ELR (cell line): Measurements from ENCODE around the gene PEX11A.
A peak's percentile ranks its signal among the peaks of the same experiment; 100 is the strongest.

Experiments
- DNase-seq: peaks from one replicate; pipeline ENCODE4 v3.0.0-alpha.2; 2015; ENCODE audit warnings: low read depth

Gene PEX11A

DNA sequence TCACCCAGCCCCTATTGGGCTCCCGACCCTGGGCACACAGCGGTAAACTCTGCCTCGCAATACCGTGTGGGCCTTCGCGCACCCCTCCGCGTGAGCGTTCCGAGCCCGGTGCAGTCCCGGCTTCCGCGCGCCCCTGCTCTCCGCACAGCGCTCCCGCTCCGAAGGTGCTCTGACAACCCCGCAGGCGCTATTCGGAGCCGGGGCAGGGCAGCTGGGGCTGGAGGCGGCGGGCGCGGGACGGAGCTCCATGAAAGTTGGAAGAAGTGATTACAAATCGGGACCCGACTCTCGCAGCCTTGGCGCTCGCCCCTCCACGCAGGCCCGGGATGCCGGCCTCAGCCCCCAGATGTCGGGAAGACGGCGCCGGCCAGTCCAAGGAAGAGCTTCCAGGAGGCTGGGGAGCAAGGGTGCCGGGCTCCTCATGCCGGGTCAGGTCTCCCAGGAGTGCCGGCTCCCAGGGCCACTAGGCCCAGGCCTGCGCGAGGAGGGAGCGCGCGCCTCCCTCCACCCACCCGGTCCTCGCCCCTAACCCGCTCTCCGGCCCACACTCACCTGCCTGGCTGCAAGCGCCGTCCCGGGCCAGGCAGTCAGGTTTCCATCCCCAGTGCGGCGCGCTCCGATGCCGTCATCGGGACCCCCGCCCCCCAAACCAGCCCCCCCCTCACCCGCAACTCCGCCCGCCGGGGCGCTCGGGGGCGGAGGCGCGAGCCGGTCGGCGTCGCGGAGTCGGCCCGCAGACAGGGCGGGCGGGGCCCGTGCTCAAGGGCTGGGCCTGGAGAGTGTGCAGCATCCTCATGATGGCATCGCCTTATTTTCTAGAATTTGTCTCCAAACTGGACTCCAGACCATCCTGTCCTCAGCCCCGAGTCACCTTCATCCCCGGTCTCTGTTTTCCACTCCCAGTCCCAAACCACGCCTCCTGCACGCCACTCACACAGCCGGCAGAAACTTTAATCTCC, 35.4 kb downstream of the PEX11A start, which contains the start of gene KIF7:
TSS of gene KIF7 (minus strand) at position 621 of the 959 bp plus-strand sequence. CDS start 2,537 bp downstream, outside the sequence.
- peak; percentile 72 for DNase-seq

DNA sequence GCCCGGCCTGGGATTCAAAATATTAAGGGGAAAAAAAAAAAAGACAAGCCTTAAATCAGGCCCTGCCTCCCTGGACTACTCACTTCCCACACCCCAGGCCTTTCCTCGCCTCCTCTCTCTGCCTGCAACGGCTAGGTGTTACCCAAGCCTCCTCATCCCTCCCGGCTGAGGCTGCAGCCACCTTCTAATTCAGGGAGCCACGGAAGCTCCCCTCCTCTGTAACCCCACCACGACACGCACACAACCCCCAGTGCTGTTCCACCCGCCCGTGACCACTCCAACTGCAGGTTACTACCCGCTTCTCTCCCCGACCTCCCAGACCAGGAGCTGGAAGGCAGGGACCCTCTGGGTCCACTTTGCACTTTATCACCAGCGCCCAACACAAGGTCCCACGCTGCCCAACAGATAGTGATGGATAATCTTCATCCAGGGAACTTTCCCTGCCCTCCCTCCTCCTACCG, 36.2 kb downstream of the PEX11A start:
- peak; percentile 86 for DNase-seq

DNA sequence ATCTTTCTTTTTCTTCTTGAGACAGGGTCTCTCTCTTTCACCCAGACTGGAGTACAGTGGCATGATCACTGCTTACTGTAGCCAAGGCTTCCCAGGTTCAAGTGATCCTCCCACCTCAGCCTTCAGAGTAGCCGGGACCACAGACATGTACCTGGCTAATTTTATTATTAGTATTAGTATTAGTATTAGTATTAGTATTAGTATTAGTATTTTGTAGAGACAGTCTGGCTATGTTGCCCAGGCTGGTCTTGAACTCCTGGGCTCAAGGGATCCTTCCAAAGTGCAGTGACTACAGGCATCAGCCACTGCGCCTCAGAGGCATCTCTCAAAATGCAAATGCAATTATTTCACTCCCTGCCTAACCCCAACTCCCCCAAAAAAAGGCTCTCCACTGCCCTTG, 37.0 kb downstream of the PEX11A start:
- no peak for DNase-seq

DNA sequence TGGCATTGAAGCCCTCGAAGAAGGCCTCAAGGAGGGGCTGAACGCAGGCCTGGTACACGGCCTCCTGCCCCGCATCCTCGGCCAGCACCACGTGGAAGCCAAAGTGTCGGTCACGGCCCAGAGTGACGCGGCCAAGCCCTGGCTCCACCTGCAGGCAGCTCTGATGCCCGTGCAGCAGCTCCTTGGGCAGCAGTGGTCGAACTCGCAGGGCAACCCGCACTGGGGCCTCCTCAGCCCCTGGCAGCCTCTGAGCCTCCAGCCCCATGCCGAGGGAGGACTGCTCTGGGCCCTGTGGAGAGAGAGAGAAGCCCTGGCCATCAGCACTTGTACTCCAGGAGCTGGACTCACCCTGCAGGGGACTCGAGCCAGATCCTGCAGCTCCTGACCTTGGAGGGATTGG, 37.9 kb downstream of the PEX11A start:
- DNase-seq = no peak

DNA sequence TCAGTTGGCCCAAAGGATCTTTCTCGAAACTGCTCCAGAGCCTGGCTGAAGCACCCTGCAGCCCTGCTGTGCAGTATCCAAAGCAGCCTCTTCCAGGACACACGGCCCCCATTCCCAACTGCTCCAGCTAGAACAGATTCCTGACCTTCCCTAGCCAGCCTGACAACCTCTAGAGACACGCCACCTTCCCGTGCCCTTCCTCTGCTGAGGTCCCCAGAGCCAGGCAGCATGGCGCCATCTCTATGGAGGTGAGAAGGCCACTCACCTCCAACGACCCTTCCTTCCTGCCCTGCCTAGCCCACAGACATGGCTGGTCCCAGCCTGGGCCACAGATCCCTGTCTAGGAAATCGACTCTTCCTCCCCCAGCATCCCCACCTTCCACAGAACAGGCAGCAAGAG, 38.4 kb downstream of the PEX11A start:
- no peak for DNase-seq

DNA sequence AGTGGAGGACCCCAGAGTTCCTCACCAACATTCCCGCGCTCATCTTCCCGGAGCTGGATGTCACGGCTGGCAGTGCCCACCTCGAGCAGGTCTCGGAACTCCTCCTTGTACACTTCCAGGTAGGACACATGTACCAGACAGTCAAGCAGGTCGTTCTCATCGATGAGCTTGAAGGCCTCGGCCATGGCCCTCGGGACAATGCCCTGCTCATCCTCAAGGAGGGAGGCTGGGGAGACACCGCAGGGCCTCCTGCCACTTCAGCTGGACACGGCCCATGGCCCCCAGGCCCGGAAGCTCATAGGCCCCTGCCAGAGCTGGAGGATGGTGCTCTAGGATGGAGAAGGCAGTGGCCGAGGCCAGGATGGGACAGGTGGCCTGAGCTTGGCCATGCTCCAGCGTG, 40.8 kb downstream of the PEX11A start:
- no peak for DNase-seq

DNA sequence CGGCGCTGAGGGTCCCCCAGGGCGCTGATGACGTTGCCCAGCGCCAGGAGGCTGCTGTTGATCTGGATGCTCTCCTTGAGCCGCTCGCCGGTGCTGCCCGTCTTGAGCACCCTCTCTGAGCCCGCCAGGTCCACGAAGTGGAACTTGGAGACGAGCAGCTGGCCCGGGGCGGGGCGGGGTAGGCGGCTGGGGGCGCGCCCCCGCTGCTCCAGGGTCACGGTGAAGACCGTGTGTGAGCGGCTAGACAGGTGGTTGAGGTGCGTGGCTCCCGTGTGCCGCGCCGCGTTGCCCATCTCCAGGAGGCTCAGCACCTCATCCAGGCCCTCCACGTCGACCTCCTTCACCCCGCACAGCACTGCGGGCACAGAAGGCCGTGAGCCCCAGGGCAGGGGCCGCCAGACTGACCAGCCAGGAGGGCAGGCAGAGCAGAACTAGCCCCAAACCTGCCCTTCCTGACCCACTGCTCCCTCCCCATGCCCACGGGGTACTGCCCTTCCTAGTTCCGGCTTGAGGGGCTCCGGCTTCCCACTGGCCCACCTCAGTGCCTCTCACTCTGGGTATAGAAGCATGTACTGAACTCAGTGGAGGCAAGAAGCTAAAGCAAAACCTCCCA, 41.4 kb downstream of the PEX11A start:
- DNase-seq = no peak

DNA sequence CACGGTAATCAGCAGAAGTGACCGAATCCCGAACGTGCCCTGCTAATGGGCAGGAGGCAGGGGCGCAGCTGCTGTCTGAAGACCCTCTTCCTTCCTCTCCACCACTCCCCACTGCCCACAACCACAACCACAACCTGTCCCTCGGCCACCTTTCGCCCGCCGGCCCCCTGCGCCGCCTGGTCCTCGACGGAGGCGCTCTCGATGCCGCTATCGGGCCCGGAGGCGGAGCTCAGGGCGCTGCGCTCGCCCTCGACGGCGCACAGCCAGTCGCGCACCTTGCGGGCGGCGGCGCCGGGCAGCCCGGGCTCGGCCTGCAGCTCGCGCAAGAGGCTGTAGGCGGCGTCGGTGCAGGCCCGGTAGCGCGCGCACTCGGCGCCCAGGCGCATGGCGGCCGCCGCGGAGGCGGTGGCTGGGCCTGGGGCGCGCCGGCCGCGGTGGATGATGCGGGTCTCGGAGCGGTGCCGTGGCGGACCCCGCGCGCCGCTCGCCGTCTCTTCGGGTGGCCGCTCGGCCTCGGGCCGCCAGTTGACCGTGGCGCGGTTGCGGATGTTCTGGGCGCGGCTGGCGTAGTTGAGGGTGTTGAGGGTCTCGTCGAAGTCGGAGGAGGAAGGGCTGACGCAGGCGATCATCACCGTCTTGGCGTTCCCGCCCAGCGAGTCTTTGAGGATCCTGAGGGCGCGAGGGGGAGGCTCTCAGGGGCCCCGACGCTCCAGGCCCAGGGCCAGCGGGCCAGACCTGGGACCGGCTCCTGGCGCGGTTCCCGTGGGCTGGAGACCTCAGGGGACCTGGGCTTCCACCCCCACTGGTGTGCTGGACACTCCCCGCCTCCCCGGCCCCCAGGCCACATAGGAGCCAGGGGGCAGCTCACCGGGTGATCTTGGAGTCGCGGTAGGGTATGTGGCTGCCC, 42.2 kb downstream of the PEX11A start:
- DNase-seq = no peak

DNA sequence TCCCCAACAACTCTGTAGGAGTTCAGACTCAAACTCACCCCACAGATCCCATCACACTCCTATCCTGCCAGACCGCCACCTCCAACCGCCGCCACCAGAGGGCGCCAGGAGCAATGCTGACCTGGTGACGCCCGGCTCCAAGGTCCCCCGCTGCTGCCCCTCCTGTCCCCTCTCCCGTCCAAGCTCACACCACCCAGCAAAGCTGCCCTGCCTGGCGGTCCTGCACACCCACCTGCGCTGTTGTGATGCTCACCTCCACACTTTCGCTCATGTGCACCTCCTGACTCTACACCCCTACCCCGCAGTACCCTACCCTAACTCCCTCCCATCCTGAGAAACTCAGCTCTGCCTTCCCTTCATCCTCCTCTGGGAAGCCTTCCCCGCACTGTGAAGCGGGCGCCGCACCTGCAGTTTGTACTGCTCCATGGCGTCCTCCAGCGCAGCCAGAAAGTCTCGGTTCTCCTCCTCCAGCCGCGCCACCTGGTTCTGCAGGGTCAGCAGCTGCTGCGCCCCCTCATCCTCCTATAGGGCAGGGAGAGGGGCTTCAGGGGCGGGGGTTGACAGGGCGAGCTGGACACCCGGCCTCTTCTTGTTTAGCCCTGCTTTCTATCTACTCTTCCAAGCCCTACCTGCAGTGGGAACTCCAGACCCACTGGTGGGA, 43.2 kb downstream of the PEX11A start:
- DNase-seq = peak; percentile 64

DNA sequence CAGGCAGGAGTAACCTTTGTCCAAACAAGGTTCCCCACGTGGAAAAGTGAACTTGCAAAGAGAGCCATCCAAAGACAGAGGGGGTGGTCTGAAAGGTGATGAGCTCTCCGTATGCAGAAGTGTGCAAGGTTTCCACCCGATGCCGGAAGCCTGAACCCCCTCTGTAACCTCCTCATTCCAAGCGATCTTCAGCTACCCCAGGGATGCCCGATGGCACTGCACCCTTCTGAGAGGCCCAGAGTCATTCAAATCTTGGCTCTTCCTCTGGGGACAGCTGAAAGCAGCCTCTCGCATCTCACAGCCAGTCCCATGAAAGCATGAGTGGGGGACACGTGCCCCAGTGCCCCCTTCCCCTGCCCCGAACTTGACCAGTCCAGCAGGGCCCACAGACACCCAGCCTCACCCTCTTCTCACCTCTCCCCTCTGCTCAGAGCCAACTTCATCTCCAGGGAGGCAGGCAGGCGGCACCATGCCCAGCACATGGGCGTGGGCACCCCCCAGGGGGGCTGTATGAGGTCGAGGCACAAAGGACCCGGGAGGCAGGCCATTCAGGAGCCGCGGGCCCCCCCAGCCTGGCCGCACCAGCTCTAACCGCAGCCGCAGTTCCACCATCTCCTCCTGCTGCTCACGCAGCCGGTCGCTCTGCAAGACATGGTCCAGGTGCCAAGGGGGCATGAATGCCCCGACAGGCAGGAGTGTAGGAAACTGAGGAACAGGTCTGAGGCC, 44.0 kb downstream of the PEX11A start:
- no peak for DNase-seq

DNA sequence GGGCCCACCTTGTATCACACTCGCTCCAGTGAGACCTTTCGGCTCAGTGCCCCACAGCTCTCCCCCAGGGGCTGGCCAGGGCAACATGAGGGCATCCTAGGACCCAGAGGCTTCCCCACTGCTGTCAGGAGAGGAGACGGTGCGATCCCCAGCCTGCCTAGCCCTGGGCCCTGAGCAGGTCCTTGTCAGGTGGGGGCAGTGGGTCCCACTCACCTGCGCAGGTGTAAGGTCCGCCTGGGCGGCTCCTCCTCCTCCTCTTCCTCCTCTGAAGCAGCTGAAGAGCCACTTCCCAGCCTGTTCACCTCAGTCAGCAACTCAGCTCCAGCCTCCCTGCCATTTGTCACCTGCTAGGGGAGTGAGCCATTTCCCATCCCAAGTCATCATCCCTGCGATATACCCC, 44.9 kb downstream of the PEX11A start:
- no peak for DNase-seq

DNA sequence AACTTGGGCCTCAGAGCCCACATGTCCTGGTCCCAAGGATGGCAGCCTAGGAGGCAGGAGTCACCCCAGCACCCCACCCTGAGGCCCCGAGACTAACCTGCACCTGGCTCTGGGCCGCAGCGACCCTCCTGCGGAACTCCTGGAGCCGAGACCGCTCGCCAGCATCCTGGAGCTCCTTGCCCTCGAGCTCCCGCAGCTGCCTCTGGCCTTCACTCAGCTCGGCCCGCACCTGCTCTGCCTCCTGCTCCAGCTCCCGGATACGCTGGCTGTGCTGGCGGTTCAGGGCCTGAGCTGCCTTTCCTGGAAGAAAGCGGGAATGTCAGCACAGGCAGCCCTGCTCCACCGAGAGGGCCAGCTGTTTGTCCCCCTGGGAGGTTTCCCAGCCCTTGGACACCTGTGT, 48.4 kb downstream of the PEX11A start:
- DNase-seq = no peak

DNA sequence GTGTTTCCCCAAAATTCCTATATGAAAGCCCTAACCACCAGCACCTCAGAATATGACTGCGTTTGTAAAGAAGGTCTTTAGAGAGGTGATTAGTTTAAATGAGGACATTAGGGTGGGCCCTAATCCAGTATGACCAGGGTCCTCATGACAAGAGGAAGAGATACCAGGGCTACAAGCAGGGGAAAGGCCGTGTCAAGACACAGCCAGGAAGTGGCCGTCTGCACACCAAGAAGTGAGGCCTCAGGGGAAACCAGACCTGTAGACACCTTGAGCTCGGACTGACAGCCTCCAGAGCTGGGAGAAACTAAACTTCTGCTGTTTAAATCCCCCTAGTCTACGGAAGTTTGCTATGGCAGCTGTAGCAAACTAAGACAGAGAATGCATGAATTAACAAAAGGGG, 49.5 kb downstream of the PEX11A start:
- DNase-seq = no peak

DNA sequence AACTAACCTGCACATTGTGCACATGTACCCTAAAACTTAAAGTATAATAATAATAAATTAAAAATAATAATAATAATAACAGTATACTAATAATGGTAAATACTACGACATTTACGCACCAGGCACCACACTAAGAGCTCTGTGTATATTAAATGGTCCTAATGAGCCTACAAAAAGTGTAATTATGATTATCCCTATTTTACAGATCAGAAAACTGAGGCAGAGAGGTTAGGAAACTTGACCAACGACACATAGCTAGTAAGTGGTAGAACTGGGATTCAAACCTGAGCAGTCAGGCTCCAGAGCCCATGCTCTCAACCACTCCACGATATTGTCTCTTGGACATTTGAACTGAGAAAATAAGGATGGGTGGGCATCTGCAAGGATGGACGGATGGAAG, 50.3 kb downstream of the PEX11A start:
- DNase-seq = no peak

DNA sequence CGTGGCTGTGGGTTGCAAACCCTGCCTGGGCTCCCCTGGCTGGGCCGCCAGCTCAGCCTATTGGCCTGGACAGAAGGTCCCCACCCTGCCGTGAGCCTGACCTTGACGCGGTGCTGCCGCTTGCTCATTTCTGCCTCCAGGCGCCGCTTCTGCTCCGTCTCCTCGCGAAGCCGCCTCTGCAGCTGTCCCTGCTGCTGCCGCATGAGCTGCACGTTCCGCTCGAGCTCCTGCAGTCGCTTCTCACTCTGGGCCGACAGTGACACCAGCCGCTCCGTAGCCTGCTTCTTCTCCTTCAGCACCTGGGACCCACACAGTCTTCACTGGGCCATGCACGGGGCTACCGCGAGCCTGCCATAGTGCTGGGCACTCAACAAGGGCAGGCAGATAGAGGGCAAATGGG, 57.0 kb downstream of the PEX11A start:
- DNase-seq = no peak

DNA sequence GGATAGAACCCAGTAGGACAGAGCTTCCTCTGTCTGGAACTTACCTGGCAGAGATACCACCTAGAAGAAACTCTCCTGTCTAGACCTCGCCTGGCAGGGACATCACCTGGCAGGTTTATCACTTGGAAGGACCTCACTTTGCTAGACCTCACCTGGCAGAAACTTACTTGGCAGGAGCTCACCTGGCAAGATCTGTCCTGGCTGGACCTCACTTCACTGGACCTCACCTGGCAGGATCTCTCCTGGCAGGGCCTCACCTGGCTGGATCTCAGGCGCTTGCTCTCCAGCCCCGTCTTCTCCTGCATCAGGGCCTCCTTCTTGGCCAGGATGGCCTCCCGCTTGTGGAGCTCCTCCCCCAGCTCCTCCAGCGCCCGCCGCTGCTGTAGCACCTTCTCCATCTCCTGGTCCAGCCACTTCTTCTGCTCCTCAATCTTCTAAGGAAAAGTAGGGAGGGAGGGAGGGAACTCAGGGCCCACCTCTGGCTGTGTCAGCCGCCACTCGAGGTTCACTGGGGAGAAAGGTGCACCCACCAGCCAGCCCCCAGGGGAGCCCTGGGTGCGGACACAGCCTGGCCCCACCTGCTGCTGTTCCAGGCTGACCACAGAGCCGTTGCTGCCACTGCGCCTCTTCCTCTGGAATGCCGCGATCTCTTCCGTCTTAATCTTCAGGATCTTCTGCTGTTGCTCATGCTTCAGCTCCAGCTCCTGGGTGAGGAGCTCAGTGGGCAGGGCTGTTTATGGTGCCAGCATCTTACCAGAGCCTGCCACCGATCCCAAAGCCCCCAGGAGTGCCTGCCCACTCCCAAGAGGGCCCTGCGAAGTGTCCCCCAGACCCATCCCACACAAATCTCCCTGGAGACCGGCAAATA, 57.8 kb downstream of the PEX11A start:
- no peak for DNase-seq

DNA sequence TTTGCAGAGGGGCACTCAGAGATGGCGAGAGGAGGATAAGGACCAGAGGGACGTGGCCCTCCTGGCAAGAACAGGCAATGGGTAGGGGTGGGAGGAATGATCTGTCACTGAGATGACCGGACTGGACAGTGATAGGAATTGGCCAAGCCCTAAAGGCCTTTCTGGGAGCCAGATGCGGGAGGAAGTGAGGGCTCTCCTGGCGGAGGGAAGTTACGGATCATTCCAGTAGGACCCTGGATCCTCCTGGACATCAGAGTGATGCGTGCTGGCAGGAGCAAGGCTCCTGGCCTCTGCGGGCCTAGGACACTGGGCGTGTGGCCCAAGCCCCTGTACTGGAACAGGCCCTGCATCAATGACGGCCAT, 58.7 kb downstream of the PEX11A start:
- DNase-seq = no peak
